ENCODE data around the gene LUC7L3.
A peak's percentile ranks its signal among the peaks of the same experiment; 100 is the strongest.

The LUC7L3 gene

DNA sequence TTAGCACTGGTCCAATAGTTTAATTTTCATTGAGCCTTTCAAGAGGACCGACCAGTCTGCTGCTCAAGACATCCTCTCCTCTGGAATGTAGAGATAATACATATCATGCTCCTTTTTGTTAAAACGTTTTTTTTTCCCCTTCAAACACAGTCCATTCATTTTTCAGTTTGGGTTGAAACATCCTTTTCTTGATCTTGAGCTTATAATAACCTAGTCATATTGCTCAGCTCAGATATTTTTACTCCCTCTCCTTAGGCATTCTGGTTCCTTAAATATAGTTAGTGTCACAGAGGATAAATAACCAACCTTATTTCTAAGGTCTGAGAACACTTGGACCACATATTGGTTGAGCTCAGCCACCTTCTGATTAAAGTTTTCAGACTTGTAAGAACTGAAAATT is 35.1 kb downstream of the LUC7L3 start:
- no peak for DNase-seq

DNA sequence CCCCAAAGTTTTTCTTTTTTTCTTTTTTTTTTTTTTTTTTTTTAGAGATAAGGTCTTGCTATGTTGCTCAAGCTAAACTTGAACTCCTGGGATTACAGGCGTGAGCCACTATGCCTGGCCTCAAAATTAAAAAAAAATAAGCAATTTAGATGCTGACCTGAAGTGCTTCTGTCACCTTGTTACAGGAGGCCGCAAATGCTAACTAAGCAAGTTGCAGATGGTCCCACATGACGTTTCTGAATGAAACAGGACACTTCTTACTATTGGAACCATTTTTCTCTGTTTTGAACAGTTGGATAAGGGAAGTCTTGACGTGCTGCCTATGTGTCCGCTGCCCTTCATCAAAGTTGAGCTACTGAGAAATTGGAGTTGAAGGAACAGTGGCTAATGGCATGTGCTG is 39.1 kb downstream of the LUC7L3 start:
- no peak overlapping the region for H2BK120ac ChIP-seq (ENCODE audit: low read depth, low read length)
- H3K36me3 ChIP-seq (ENCODE audit: control insufficient read depth in 1 of 2, insufficient read depth in 2 of 2, low read depth in 1 of 2, low read length in 2 of 2) = peaks cover 3 to 28% of the 10 kb centered on the region in 2 experiments
- no peak overlapping the region for H3K9ac ChIP-seq (ENCODE audit: low read length)
- H2BK12ac ChIP-seq (ENCODE audit: low read length in 2 of 2) = no peak overlapping the region
- no peak overlapping the region for H3K23ac ChIP-seq (ENCODE audit: low read length in 2 of 2)
- H4K91ac ChIP-seq (ENCODE audit: low read length) = no peak overlapping the region
- H3K9me3 ChIP-seq (ENCODE audit: control insufficient read depth, low read length) = no peaks in the 10 kb centered on the region
- H3K4me3 ChIP-seq (ENCODE audit: insufficient read depth in 1 of 2, low read depth in 1 of 2, low read length in 2 of 2) = no peak overlapping the region
- H3K27me3 ChIP-seq (ENCODE audit: control insufficient read depth in 1 of 2, insufficient read depth in 1 of 2, low read length in 2 of 2) = no peaks in the 10 kb centered on the region
- no peaks in the 10 kb centered on the region for H3K79me1 ChIP-seq (replicated peaks; ENCODE audit: low read length, poor library complexity, severe bottlenecking)
- no peak overlapping the region for H3K18ac ChIP-seq (ENCODE audit: low read depth in 1 of 2, low read length in 2 of 2)
- no peak overlapping the region for H2BK15ac ChIP-seq (ENCODE audit: low read depth, poor library complexity, severe bottlenecking)
- no peak overlapping the region for H2BK5ac ChIP-seq (ENCODE audit: low read depth, low read length, poor library complexity, severe bottlenecking)
- peaks cover 6% of the 10 kb centered on the region for H3K4me1 ChIP-seq (ENCODE audit: control insufficient read depth, insufficient read depth, low read depth, low read length)
- WGBS = 86% methylated on average over 5 of the region's 5 CpGs
- no peak overlapping the region for H2AFZ ChIP-seq (ENCODE audit: low read depth, low read length)
- H4K8ac ChIP-seq (ENCODE audit: low read length) = no peak overlapping the region
- no peak overlapping the region for H3K14ac ChIP-seq (ENCODE audit: low read length in 2 of 2)
- H3K4me2 ChIP-seq (ENCODE audit: low read length, poor library complexity, severe bottlenecking) = no peak overlapping the region
- no peak overlapping the region for H3K27ac ChIP-seq (ENCODE audit: low read length, poor library complexity, severe bottlenecking)
- DNase-seq = no peak
- H2AK5ac ChIP-seq (ENCODE audit: low read length, severe bottlenecking) = peak overlapping the region; percentile 10
- no peak overlapping the region for H3K4ac ChIP-seq (ENCODE audit: low read depth in 1 of 2, low read length in 2 of 2)

More for the DNA sequence above, 35.1 kb downstream of the LUC7L3 start:
- Histone ChIP-seq H3K4ac (ENCODE audit: low read depth in 1 of 2, low read length in 2 of 2) (no peak overlapping the region), H3K27ac (ENCODE audit: low read length, poor library complexity, severe bottlenecking) (no peak overlapping the region), H3K36me3 (ENCODE audit: control insufficient read depth in 1 of 2, insufficient read depth in 2 of 2, low read depth in 1 of 2, low read length in 2 of 2) (peaks cover 3 to 68% of the 10 kb centered on the region in 2 experiments), H3K9ac (ENCODE audit: low read length) (no peak overlapping the region), H3K79me1 (replicated peaks; ENCODE audit: low read length, poor library complexity, severe bottlenecking) (no peaks in the 10 kb centered on the region), H2AK5ac (ENCODE audit: low read length, severe bottlenecking) (no peak overlapping the region), H2BK120ac (ENCODE audit: low read depth, low read length) (no peak overlapping the region), H3K14ac (ENCODE audit: low read length in 2 of 2) (no peak overlapping the region), H3K27me3 (ENCODE audit: control insufficient read depth in 1 of 2, insufficient read depth in 1 of 2, low read length in 2 of 2) (no peaks in the 10 kb centered on the region), H4K91ac (ENCODE audit: low read length) (no peak overlapping the region), H2BK12ac (ENCODE audit: low read length in 2 of 2) (no peak overlapping the region), H3K18ac (ENCODE audit: low read depth in 1 of 2, low read length in 2 of 2) (no peak overlapping the region), H3K4me3 (ENCODE audit: insufficient read depth in 1 of 2, low read depth in 1 of 2, low read length in 2 of 2) (no peak overlapping the region), H3K4me2 (ENCODE audit: low read length, poor library complexity, severe bottlenecking) (no peak overlapping the region), H2BK15ac (ENCODE audit: low read depth, poor library complexity, severe bottlenecking) (no peak overlapping the region), H4K8ac (ENCODE audit: low read length) (no peak overlapping the region), H3K9me3 (ENCODE audit: control insufficient read depth, low read length) (no peaks in the 10 kb centered on the region), H3K4me1 (ENCODE audit: control insufficient read depth, insufficient read depth, low read depth, low read length) (peaks cover 6% of the 10 kb centered on the region), H2AFZ (ENCODE audit: low read depth, low read length) (no peak overlapping the region), H3K23ac (ENCODE audit: low read length in 2 of 2) (no peak overlapping the region), H2BK5ac (ENCODE audit: low read depth, low read length, poor library complexity, severe bottlenecking) (no peak overlapping the region)
- WGBS = 71% methylated on average over 2 of the region's 2 CpGs

DNA sequence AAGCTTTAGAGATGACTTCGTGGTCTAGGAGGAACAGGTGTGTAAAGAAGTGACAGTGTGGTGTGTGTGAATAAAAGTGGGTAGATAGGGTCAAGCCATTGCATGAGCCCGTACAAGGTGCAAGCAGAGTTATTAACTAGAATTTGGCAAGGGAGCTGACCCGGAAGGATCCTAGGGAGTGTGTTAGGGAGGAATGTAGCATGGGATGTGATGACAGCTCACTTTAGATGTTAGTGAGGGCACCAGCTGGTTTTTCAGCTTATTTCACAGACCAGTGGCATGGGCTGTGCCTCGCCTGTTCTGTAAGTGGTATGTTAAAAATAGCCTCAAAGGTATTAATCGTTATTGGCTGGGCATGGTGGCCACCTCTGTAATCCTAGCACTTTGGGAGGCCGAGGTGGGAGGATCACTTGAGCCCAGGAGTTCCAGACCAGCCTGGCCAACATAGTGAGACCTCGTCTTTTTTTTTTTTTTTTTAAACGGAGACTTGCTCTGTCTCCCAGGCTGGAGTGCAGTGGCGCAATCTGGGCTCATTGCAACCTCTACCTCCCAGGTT is 39.7 kb downstream of the LUC7L3 start:
- H3K18ac ChIP-seq (ENCODE audit: low read depth in 1 of 2, low read length in 2 of 2) = no peak overlapping the region
- no peaks in the 10 kb centered on the region for H3K9me3 ChIP-seq (ENCODE audit: control insufficient read depth, low read length)
- no peak overlapping the region for H2BK120ac ChIP-seq (ENCODE audit: low read depth, low read length)
- peak overlapping the region; percentile 10 for H2AK5ac ChIP-seq (ENCODE audit: low read length, severe bottlenecking)
- no peak overlapping the region for H2BK15ac ChIP-seq (ENCODE audit: low read depth, poor library complexity, severe bottlenecking)
- H3K23ac ChIP-seq (ENCODE audit: low read length in 2 of 2) = no peak overlapping the region
- H3K36me3 ChIP-seq (ENCODE audit: control insufficient read depth in 1 of 2, insufficient read depth in 2 of 2, low read depth in 1 of 2, low read length in 2 of 2) = peaks cover 3 to 23% of the 10 kb centered on the region in 2 experiments
- H4K91ac ChIP-seq (ENCODE audit: low read length) = no peak overlapping the region
- no peak overlapping the region for H2BK12ac ChIP-seq (ENCODE audit: low read length in 2 of 2)
- H3K27me3 ChIP-seq (ENCODE audit: control insufficient read depth in 1 of 2, insufficient read depth in 1 of 2, low read length in 2 of 2) = no peaks in the 10 kb centered on the region
- no peak overlapping the region for H3K4me3 ChIP-seq (ENCODE audit: insufficient read depth in 1 of 2, low read depth in 1 of 2, low read length in 2 of 2)
- no peak overlapping the region for H2AFZ ChIP-seq (ENCODE audit: low read depth, low read length)
- no peak overlapping the region for H2BK5ac ChIP-seq (ENCODE audit: low read depth, low read length, poor library complexity, severe bottlenecking)
- H3K9ac ChIP-seq (ENCODE audit: low read length) = no peak overlapping the region
- H3K79me1 ChIP-seq (replicated peaks; ENCODE audit: low read length, poor library complexity, severe bottlenecking) = no peaks in the 10 kb centered on the region
- DNase-seq = no peak
- H3K14ac ChIP-seq (ENCODE audit: low read length in 2 of 2) = no peak overlapping the region
- no peak overlapping the region for H3K4ac ChIP-seq (ENCODE audit: low read depth in 1 of 2, low read length in 2 of 2)
- H4K8ac ChIP-seq (ENCODE audit: low read length) = no peak overlapping the region
- H3K4me2 ChIP-seq (ENCODE audit: low read length, poor library complexity, severe bottlenecking) = no peak overlapping the region
- H3K4me1 ChIP-seq (ENCODE audit: control insufficient read depth, insufficient read depth, low read depth, low read length) = peaks cover 6% of the 10 kb centered on the region
- no peak overlapping the region for H3K27ac ChIP-seq (ENCODE audit: low read length, poor library complexity, severe bottlenecking)
- WGBS = 88% methylated on average over 9 of the region's 9 CpGs

DNA sequence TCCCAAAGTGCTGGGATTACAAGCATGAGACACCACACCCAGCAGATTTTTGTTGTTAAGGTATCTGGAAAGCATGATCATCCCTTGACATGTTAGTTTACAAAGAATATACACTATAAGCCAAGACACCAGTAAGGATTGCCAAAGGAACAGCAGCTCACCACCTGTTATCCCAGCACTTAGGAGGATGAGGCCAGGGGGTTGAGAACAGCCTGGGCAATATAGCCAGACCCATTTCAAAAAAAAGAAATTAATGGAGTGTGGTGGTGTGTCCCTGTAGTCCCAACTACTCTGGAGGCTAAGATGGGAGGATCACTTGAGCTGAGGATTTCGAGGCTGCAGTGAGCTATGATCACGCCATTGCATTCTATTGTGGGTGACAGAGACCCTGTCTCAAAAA is 42.8 kb downstream of the LUC7L3 start:
- Histone ChIP-seq H3K4me3 (ENCODE audit: insufficient read depth in 1 of 2, low read depth in 1 of 2, low read length in 2 of 2) (no peak overlapping the region), H3K18ac (ENCODE audit: low read depth in 1 of 2, low read length in 2 of 2) (no peak overlapping the region), H3K4me1 (ENCODE audit: control insufficient read depth, insufficient read depth, low read depth, low read length) (no peaks in the 10 kb centered on the region), H4K91ac (ENCODE audit: low read length) (no peak overlapping the region), H3K23ac (ENCODE audit: low read length in 2 of 2) (no peak overlapping the region), H2BK12ac (ENCODE audit: low read length in 2 of 2) (no peak overlapping the region), H2BK5ac (ENCODE audit: low read depth, low read length, poor library complexity, severe bottlenecking) (no peak overlapping the region), H2BK15ac (ENCODE audit: low read depth, poor library complexity, severe bottlenecking) (no peak overlapping the region), H2AFZ (ENCODE audit: low read depth, low read length) (no peak overlapping the region), H3K4ac (ENCODE audit: low read depth in 1 of 2, low read length in 2 of 2) (no peak overlapping the region), H3K27me3 (ENCODE audit: control insufficient read depth in 1 of 2, insufficient read depth in 1 of 2, low read length in 2 of 2) (no peaks in the 10 kb centered on the region), H3K27ac (ENCODE audit: low read length, poor library complexity, severe bottlenecking) (no peak overlapping the region), H3K79me1 (replicated peaks; ENCODE audit: low read length, poor library complexity, severe bottlenecking) (no peaks in the 10 kb centered on the region), H4K8ac (ENCODE audit: low read length) (no peak overlapping the region), H3K4me2 (ENCODE audit: low read length, poor library complexity, severe bottlenecking) (no peak overlapping the region), H3K9me3 (ENCODE audit: control insufficient read depth, low read length) (no peaks in the 10 kb centered on the region), H3K14ac (ENCODE audit: low read length in 2 of 2) (no peak overlapping the region), H2AK5ac (ENCODE audit: low read length, severe bottlenecking) (no peak overlapping the region), H3K9ac (ENCODE audit: low read length) (peak overlapping the region; percentile 87), H2BK120ac (ENCODE audit: low read depth, low read length) (no peak overlapping the region), H3K36me3 (ENCODE audit: control insufficient read depth in 1 of 2, insufficient read depth in 2 of 2, low read depth in 1 of 2, low read length in 2 of 2) (no peaks in the 10 kb centered on the region)
- no CpG with 5 or more reads among the region's 2 CpGs for WGBS
- no peak for DNase-seq
